ENCODE results near the gene SIT1.

GRCh38 chr9:35650341-35651158 lies at the start of gene SIT1:
- TF ChIP-seq EZH2 (IDR thresholded peaks at IDR 0.05; ENCODE audit: low read length): no peak
- TF ChIP-seq, protein P1, sequence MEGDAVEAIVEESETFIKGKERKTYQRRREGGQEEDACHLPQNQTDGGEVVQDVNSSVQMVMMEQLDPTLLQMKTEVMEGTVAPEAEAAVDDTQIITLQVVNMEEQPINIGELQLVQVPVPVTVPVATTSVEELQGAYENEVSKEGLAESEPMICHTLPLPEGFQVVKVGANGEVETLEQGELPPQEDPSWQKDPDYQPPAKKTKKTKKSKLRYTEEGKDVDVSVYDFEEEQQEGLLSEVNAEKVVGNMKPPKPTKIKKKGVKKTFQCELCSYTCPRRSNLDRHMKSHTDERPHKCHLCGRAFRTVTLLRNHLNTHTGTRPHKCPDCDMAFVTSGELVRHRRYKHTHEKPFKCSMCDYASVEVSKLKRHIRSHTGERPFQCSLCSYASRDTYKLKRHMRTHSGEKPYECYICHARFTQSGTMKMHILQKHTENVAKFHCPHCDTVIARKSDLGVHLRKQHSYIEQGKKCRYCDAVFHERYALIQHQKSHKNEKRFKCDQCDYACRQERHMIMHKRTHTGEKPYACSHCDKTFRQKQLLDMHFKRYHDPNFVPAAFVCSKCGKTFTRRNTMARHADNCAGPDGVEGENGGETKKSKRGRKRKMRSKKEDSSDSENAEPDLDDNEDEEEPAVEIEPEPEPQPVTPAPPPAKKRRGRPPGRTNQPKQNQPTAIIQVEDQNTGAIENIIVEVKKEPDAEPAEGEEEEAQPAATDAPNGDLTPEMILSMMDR (optimal IDR thresholded peaks at IDR 0.05 in 1 of 3, IDR thresholded peaks at IDR 0.05 in 1 of 3, conservative IDR thresholded peaks at IDR 0.05 in 1 of 3; ENCODE audit: extremely low read depth in 1 of 3, insufficient read depth in 2 of 3, low read length in 3 of 3): no peak
